ENCODE results near the gene CELA2B.

Gene CELA2B

DNA sequence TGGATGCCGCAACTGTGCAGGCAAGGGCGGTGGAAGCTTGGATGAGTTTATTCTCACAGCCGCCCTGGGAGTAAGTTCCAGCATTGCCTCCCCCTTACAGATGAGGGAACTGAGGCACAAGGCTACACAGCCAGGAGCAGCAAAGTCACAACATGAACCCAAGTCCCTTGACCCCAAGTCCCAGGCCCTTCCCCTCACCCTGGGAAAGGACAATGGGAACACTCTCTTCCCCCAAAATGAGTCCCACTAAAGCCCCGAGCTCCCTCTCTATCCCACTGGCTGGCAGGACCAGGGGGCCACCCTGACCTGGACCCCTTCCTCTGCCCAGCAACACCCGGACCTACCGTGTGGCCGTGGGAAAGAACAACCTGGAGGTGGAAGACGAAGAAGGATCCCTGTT lies 33.8 kb upstream of the CELA2B start:
- Histone ChIP-seq H3K4me1 (ENCODE audit: low read length) (peaks cover 11% of the 10 kb centered on the region), H3K79me2 (ENCODE audit: low read length) (no peaks in the 10 kb centered on the region), H3K9ac (ENCODE audit: low read length) (no peak overlapping the region), H3K27ac (ENCODE audit: low read length) (no peak overlapping the region), H3K9me3 (ENCODE audit: insufficient read depth, low read length) (no peaks in the 10 kb centered on the region), H4K20me1 (ENCODE audit: insufficient read depth, low read length) (no peaks in the 10 kb centered on the region), H2AFZ (ENCODE audit: low read depth, low read length) (no peak overlapping the region), H3K4me2 (ENCODE audit: low read length) (no peak overlapping the region), H3K27me3 (ENCODE audit: low read depth, low read length) (no peaks in the 10 kb centered on the region), H3K4me3 (ENCODE audit: low read length) (no peak overlapping the region), H3K36me3 (replicated peaks; ENCODE audit: low read depth, low read length) (no peaks in the 10 kb centered on the region)
- TF ChIP-seq, protein P1, sequence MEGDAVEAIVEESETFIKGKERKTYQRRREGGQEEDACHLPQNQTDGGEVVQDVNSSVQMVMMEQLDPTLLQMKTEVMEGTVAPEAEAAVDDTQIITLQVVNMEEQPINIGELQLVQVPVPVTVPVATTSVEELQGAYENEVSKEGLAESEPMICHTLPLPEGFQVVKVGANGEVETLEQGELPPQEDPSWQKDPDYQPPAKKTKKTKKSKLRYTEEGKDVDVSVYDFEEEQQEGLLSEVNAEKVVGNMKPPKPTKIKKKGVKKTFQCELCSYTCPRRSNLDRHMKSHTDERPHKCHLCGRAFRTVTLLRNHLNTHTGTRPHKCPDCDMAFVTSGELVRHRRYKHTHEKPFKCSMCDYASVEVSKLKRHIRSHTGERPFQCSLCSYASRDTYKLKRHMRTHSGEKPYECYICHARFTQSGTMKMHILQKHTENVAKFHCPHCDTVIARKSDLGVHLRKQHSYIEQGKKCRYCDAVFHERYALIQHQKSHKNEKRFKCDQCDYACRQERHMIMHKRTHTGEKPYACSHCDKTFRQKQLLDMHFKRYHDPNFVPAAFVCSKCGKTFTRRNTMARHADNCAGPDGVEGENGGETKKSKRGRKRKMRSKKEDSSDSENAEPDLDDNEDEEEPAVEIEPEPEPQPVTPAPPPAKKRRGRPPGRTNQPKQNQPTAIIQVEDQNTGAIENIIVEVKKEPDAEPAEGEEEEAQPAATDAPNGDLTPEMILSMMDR (IDR thresholded peaks at IDR 0.05; ENCODE audit: low read depth, low read length): no peak
- no peak for TF ChIP-seq EZH2phosphoT487 (IDR thresholded peaks at IDR 0.05; ENCODE audit: low read depth)

DNA sequence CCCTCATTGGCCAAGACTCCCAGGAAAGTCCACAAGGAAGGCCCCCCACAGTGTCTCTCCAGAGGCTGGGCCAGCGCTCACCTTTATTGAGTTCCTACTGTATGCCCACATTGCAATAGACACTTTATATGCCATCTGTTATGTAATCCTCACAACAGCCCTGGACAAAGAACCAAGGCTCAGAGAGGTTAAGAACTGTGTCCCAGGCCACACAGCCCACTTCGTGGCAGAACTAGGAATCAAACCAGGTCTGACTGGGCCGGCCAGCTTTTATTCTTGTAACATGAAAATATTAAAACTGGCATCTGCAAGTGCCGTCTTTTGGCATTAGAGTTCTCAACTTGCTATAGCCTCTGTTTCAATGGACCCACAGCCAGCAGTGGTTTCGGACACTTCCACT lies 33.1 kb upstream of the CELA2B start:
- TF ChIP-seq, protein P1 (IDR thresholded peaks at IDR 0.05; ENCODE audit: low read depth, low read length): no peak
- no peak for TF ChIP-seq EZH2phosphoT487 (IDR thresholded peaks at IDR 0.05; ENCODE audit: low read depth)
- H3K36me3 ChIP-seq (replicated peaks; ENCODE audit: low read depth, low read length): no peaks in the 10 kb centered on the region
- no peak overlapping the region for H3K27ac ChIP-seq (ENCODE audit: low read length)
- no peaks in the 10 kb centered on the region for H4K20me1 ChIP-seq (ENCODE audit: insufficient read depth, low read length)
- H3K9me3 ChIP-seq (ENCODE audit: insufficient read depth, low read length): no peaks in the 10 kb centered on the region
- H2AFZ ChIP-seq (ENCODE audit: low read depth, low read length): no peak overlapping the region
- no peak overlapping the region for H3K4me3 ChIP-seq (ENCODE audit: low read length)
- H3K4me2 ChIP-seq (ENCODE audit: low read length): no peak overlapping the region
- no peak overlapping the region for H3K9ac ChIP-seq (ENCODE audit: low read length)
- no peaks in the 10 kb centered on the region for H3K79me2 ChIP-seq (ENCODE audit: low read length)
- peaks cover 11% of the 10 kb centered on the region for H3K4me1 ChIP-seq (ENCODE audit: low read length)
- no peaks in the 10 kb centered on the region for H3K27me3 ChIP-seq (ENCODE audit: low read depth, low read length)

DNA sequence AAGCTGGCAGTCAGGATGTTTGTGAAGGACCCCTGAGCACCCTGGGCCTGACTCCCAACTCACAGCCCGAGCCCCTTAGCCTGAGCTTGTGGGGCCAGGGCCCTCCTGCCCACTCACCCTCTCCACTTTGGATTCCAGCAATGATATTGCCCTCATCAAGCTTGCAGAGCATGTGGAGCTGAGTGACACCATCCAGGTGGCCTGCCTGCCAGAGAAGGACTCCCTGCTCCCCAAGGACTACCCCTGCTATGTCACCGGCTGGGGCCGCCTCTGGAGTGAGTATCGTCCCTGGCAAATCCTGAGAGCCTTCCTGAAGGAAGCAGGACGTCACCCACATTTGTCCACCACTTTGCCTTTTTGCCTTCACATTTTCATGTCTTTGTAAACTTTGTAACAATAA lies 32.6 kb upstream of the CELA2B start:
- Histone ChIP-seq H3K4me2 (ENCODE audit: low read length) (no peak overlapping the region), H2AFZ (ENCODE audit: low read depth, low read length) (no peak overlapping the region)

DNA sequence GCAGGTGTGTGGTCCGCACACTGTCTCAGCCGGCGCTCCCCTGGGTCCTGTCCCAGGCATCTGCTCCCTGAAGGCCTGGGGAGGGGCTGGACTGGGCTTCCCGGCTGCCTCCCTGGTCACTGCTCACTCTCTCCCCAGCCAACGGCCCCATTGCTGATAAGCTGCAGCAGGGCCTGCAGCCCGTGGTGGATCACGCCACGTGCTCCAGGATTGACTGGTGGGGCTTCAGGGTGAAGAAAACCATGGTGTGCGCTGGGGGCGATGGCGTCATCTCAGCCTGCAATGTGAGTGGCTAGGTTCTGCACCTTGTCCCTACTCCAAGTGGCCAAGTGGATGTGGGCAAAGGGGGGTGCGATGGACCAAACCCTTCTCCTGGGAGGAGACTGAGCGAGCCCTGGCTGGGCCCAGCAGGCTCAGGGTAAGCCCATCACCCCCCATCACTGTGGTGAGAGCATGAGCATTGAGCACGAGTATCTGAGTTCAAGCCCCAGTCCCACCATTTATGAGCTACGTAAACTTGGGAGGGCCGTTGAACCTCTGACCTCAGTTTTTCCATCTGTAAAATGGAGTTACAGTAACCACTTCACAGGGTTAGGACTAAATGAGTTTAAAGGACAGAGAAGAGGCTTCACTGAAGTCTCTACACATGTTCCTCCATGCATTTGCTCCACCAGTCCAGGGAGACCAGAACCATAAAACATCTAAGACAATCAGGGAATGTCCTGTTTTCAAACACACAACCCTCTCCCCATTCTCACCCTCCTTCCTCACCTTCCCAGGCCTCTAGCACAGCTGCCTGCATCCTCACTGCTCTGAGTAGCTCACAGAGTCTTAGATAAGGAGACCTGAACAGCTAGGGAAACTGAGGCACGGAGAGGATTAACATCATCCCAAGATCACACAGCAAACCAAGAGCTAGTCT lies 31.2 kb upstream of the CELA2B start:
- H2AFZ ChIP-seq (ENCODE audit: low read depth, low read length): no peak overlapping the region
- no peaks in the 10 kb centered on the region for H3K4me1 ChIP-seq (ENCODE audit: low read length)
- no peaks in the 10 kb centered on the region for H3K79me2 ChIP-seq (ENCODE audit: low read length)
- no peaks in the 10 kb centered on the region for H4K20me1 ChIP-seq (ENCODE audit: insufficient read depth, low read length)
- H3K4me3 ChIP-seq (ENCODE audit: low read length): no peak overlapping the region
- no peak overlapping the region for H3K4me2 ChIP-seq (ENCODE audit: low read length)
- no peak overlapping the region for H3K27ac ChIP-seq (ENCODE audit: low read length)
- H3K27me3 ChIP-seq (ENCODE audit: low read depth, low read length): no peaks in the 10 kb centered on the region
- no peak for TF ChIP-seq EZH2phosphoT487 (IDR thresholded peaks at IDR 0.05; ENCODE audit: low read depth)
- TF ChIP-seq, protein P1 (IDR thresholded peaks at IDR 0.05; ENCODE audit: low read depth, low read length): no peak
- no peaks in the 10 kb centered on the region for H3K9me3 ChIP-seq (ENCODE audit: insufficient read depth, low read length)
- no peaks in the 10 kb centered on the region for H3K36me3 ChIP-seq (replicated peaks; ENCODE audit: low read depth, low read length)
- H3K9ac ChIP-seq (ENCODE audit: low read length): no peak overlapping the region

More for the DNA sequence above, 32.6 kb upstream of the CELA2B start:
- no peak overlapping the region for H3K4me3 ChIP-seq (ENCODE audit: low read length)
- no peaks in the 10 kb centered on the region for H3K27me3 ChIP-seq (ENCODE audit: low read depth, low read length)
- no peaks in the 10 kb centered on the region for H3K79me2 ChIP-seq (ENCODE audit: low read length)
- no peak overlapping the region for H3K9ac ChIP-seq (ENCODE audit: low read length)
- no peak for TF ChIP-seq EZH2phosphoT487 (IDR thresholded peaks at IDR 0.05; ENCODE audit: low read depth)
- TF ChIP-seq, protein P1 (IDR thresholded peaks at IDR 0.05; ENCODE audit: low read depth, low read length): no peak
- peaks cover 7% of the 10 kb centered on the region for H3K4me1 ChIP-seq (ENCODE audit: low read length)
- no peaks in the 10 kb centered on the region for H3K9me3 ChIP-seq (ENCODE audit: insufficient read depth, low read length)
- no peaks in the 10 kb centered on the region for H3K36me3 ChIP-seq (replicated peaks; ENCODE audit: low read depth, low read length)
- no peaks in the 10 kb centered on the region for H4K20me1 ChIP-seq (ENCODE audit: insufficient read depth, low read length)
- no peak overlapping the region for H3K27ac ChIP-seq (ENCODE audit: low read length)
